Measurements from ENCODE around the gene TNFRSF13B. TPM values are rescaled to one million over a fixed set of nuclear protein-coding genes. Genes with fewer than 3 reads are reported as not detected.

Gene TNFRSF13B
- total RNA-seq, 1 experiment from 2014 or later, result not detected

DNA sequence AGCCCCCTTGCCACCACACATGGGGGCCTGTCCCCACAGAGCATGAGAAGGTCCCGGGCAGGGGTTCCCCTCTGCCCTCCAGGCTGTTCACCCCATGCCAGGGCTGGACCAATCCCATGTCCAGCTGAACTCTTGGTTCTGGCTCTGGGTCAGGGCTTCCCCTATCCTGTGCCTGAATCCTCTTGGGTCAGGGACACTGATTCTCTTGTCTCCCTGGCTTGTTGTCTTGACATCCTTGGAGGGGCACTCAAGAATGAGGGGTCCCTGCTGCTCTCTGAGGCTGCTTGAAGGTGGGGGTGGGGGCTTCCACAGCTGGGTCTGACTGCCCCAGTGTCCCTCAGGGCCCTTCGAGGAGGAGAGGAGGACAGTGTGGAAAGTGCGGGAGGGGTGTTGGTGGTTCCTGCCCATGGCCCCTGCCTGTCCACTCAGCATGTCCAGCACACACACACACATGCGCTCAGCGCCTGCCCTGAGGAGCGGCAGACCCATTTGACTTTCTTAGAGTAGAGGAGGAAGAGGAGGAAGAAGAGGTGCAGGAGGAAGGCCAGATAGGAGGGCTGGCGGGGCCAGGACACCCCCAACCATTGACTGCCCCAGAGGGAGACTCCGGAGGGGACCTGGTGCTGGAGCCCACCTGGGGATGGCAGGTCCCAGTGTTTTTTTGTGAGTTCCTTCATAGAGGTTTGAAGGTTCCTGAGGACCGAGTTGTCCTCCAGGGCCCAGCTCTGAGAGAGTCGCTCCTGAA, 47.0 kb downstream of the TNFRSF13B start:
- CTCF ChIA-PET, result no interaction called here
- TF ChIP-seq, protein P1, sequence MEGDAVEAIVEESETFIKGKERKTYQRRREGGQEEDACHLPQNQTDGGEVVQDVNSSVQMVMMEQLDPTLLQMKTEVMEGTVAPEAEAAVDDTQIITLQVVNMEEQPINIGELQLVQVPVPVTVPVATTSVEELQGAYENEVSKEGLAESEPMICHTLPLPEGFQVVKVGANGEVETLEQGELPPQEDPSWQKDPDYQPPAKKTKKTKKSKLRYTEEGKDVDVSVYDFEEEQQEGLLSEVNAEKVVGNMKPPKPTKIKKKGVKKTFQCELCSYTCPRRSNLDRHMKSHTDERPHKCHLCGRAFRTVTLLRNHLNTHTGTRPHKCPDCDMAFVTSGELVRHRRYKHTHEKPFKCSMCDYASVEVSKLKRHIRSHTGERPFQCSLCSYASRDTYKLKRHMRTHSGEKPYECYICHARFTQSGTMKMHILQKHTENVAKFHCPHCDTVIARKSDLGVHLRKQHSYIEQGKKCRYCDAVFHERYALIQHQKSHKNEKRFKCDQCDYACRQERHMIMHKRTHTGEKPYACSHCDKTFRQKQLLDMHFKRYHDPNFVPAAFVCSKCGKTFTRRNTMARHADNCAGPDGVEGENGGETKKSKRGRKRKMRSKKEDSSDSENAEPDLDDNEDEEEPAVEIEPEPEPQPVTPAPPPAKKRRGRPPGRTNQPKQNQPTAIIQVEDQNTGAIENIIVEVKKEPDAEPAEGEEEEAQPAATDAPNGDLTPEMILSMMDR (conservative IDR thresholded peaks at IDR 0.05; ENCODE audit: low read depth, low read length), result no peak
- no peak for TF ChIP-seq EZH2 (IDR thresholded peaks at IDR 0.05; ENCODE audit: low read length, unreplicated experiment)
- TF ChIP-seq EZH2phosphoT487 (IDR thresholded peaks at IDR 0.05; ENCODE audit: borderline replicate concordance, low read length), result no peak
- no peak for DNase-seq
- Histone ChIP-seq H2AFZ (ENCODE audit: low read length) (no peak overlapping the region), H3K27me3 (ENCODE audit: low read length) (no peaks in the 10 kb centered on the region), H3K36me3 (ENCODE audit: low read depth, low read length) (no peaks in the 10 kb centered on the region), H3K4me3 (ENCODE audit: low read length) (no peak overlapping the region), H3K9ac (ENCODE audit: low read length) (no peak overlapping the region), H3K79me2 (ENCODE audit: low read length) (no peaks in the 10 kb centered on the region), H3K9me2 (replicated peaks; ENCODE audit: low read length) (no peaks in the 10 kb centered on the region), H3K4me1 (ENCODE audit: insufficient read depth, low read length) (no peaks in the 10 kb centered on the region), H3K27ac (ENCODE audit: low read length) (no peak overlapping the region), H4K20me1 (ENCODE audit: low read length) (no peaks in the 10 kb centered on the region), H3F3A (ENCODE audit: low read length, unreplicated experiment) (no peaks in the 10 kb centered on the region), H3K4me2 (ENCODE audit: low read length) (no peak overlapping the region), H3K9me3 (ENCODE audit: low read length) (no peaks in the 10 kb centered on the region)
- POLR2A ChIA-PET (ENCODE audit: unreplicated experiment), result no interaction called here
- ATAC-seq, result no peak
- intact Hi-C loops (cut with micrococcal nuclease), result no loop called here
- no TSS peak for BruUV-seq (replicated peaks)

DNA sequence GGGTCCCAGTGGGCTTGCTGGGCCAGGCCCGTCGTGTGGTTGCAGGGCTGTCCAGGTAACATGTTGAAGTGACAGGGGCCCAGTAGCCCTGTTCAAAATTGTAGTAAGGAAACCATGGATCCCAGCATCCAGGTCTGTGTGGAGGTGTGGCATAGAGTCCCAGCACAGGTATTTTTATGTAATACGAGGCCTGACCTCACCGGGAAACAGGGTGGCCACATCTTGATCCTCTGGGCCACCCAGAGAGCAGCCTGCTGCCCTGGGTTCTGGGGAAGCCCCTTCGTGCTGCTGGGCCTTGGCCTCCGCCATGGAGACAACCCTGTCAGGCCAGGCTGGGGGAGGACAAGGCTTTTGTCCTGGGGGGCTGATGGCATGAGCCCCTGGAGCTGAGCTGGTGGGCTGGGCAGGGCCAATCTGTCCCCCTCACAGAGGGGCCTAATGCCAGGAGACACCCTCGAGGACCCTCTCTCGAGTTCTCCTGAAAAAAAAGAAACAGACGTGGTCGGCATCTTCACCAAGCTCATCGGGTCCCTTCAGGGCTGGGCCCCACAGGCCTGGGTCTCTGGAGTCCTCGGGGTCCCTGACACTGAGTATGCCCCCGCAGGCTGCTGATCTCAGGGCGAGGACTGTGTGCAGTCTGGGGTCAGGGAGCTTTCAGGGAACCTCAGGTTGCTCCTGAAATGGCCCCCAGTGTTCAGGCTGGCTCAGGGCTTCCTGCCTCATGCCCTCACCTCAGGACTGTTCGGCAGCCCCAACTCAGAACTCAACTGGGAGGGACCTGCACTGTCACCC, 47.8 kb downstream of the TNFRSF13B start:
- no peak for DNase-seq
- intact Hi-C loops (cut with micrococcal nuclease), result no loop called here
- no peaks in the 10 kb centered on the region for H3K79me2 ChIP-seq (ENCODE audit: low read length)
- 0 out of 2 replicates have a peak, but pooled peaks cover under 1% of the 10 kb centered on the region for H3K4me1 ChIP-seq (ENCODE audit: insufficient read depth, low read length)
- no peaks in the 10 kb centered on the region for H4K20me1 ChIP-seq (ENCODE audit: low read length)
- no TSS peak for BruUV-seq (replicated peaks)
- H3K4me2 ChIP-seq (ENCODE audit: low read length), result no peak overlapping the region
- ChIA-PET POLR2A (ENCODE audit: unreplicated experiment) (no interaction called here), CTCF (no interaction called here)
- H3K4me3 ChIP-seq (ENCODE audit: low read length), result no peak overlapping the region
- no peak for ATAC-seq
- no peak overlapping the region for H3K27ac ChIP-seq (ENCODE audit: low read length)
- H3F3A ChIP-seq (ENCODE audit: low read length, unreplicated experiment), result no peaks in the 10 kb centered on the region
- H3K27me3 ChIP-seq (ENCODE audit: low read length), result no peaks in the 10 kb centered on the region
- no peaks in the 10 kb centered on the region for H3K9me2 ChIP-seq (replicated peaks; ENCODE audit: low read length)
- H3K36me3 ChIP-seq (ENCODE audit: low read depth, low read length), result no peaks in the 10 kb centered on the region
- no peaks in the 10 kb centered on the region for H3K9me3 ChIP-seq (ENCODE audit: low read length)
- no peak overlapping the region for H2AFZ ChIP-seq (ENCODE audit: low read length)
- TF ChIP-seq, protein P1 (conservative IDR thresholded peaks at IDR 0.05; ENCODE audit: low read depth, low read length), result no peak
- TF ChIP-seq EZH2phosphoT487 (IDR thresholded peaks at IDR 0.05; ENCODE audit: borderline replicate concordance, low read length) (no peak), EZH2 (IDR thresholded peaks at IDR 0.05; ENCODE audit: low read length, unreplicated experiment) (no peak)
- H3K9ac ChIP-seq (ENCODE audit: low read length), result no peak overlapping the region
